Measurements from ENCODE around the gene WDR70. TPM values are rescaled to one million over a fixed set of nuclear protein-coding genes. Genes with fewer than 3 reads are reported as not detected.

Gene WDR70
- total RNA-seq, 2 experiments from 2014 or later = 24.5 to 34.6 TPM

DNA sequence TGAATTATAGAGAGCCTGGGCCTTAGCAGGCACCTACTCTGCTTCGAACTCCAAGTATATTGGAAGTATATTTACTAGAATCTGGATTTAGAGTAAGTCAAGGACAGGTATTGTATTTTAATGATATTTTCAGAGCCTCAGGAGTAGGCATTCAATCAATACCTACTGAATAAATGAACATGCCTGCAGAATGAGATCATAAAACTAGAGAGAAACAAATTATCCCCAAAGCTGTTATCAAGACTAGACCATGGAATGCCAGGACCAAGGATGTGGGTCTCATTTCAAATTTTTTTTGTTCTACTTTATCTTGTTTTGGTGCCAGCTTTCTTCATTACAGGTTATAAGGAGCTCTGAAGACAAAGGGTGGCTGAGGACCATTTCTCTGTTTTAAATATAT, 394.7 kb downstream of the WDR70 start:
- Mint-ChIP-seq H3K9me3 (peaks cover 11% of the 10 kb centered on the region), H3K27me3 (peaks cover 11% of the 10 kb centered on the region), H3K27ac (no peak overlapping the region), H3K36me3 (ENCODE audit: low read depth) (no peaks in the 10 kb centered on the region), H3K4me3 (no peak overlapping the region), H3K4me1 (ENCODE audit: low read depth) (no peaks in the 10 kb centered on the region)
- no peaks in the 10 kb centered on the region for H3K36me3 ChIP-seq (ENCODE audit: insufficient read depth, low read length)
- peaks cover 9 to 19% of the 10 kb centered on the region in 2 experiments for H3K9me3 ChIP-seq (ENCODE audit: control insufficient read depth in 1 of 2, insufficient read depth in 1 of 2, low read length in 2 of 2)
- intact Hi-C loops (cut with DNase I, micrococcal nuclease) = no loop called here
- DNase-seq (no peak), ATAC-seq (ENCODE audit: poor library complexity) (no peak)
- H3K4me3 ChIP-seq (ENCODE audit: low read length) = no peak overlapping the region
- ChIA-PET CTCF (no interaction called here), POLR2A (no interaction called here)
- H3K27ac ChIP-seq (ENCODE audit: low read depth in 1 of 2, low read length in 2 of 2) = no peak overlapping the region
- no peaks in the 10 kb centered on the region for H3K27me3 ChIP-seq (ENCODE audit: control insufficient read depth in 1 of 2, insufficient read depth in 2 of 2, low read length in 2 of 2)
- H3K4me1 ChIP-seq (ENCODE audit: insufficient read depth, low read length) = no peaks in the 10 kb centered on the region
- TF ChIP-seq, protein P1, sequence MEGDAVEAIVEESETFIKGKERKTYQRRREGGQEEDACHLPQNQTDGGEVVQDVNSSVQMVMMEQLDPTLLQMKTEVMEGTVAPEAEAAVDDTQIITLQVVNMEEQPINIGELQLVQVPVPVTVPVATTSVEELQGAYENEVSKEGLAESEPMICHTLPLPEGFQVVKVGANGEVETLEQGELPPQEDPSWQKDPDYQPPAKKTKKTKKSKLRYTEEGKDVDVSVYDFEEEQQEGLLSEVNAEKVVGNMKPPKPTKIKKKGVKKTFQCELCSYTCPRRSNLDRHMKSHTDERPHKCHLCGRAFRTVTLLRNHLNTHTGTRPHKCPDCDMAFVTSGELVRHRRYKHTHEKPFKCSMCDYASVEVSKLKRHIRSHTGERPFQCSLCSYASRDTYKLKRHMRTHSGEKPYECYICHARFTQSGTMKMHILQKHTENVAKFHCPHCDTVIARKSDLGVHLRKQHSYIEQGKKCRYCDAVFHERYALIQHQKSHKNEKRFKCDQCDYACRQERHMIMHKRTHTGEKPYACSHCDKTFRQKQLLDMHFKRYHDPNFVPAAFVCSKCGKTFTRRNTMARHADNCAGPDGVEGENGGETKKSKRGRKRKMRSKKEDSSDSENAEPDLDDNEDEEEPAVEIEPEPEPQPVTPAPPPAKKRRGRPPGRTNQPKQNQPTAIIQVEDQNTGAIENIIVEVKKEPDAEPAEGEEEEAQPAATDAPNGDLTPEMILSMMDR (IDR thresholded peaks at IDR 0.05) = no peak

DNA sequence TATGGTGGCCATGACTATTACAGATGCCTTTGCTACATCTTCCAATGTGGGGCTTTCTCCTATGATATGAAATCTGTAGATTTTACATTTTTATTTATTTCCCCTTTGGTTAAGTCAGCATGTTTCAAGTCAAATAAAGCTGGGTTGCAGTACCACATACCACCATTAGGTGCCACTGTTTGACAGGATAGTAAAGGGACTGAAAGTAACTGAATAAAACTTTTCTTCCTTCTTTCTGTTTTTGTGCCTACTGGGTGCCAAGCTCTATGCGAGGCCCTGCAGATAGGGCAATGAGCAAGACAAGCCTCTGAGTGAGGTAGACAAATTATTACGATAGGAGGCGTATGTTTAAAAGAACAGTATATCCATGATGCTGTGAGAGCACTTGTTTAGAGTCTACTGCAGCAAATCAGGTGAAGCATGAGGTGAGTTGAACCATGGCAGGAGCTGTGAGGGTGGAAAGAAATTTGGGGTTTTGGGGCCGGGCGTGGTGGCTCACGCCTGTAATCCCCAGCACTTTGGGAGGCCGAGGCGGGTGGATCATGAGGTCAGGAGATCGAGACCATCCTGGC, 395.9 kb downstream of the WDR70 start:
- no peak overlapping the region for H3K4me3 ChIP-seq (ENCODE audit: low read length)
- Mint-ChIP-seq H3K9me3 (peaks cover 11% of the 10 kb centered on the region), H3K4me1 (ENCODE audit: low read depth) (no peaks in the 10 kb centered on the region), H3K4me3 (no peak overlapping the region), H3K27me3 (peaks cover 3% of the 10 kb centered on the region), H3K36me3 (ENCODE audit: low read depth) (no peaks in the 10 kb centered on the region), H3K27ac (no peak overlapping the region)
- ChIA-PET POLR2A (no interaction called here), CTCF (no interaction called here)
- H3K27ac ChIP-seq (ENCODE audit: low read depth in 1 of 2, low read length in 2 of 2) = no peak overlapping the region
- intact Hi-C loops (cut with DNase I, micrococcal nuclease) = no loop called here
- ATAC-seq (ENCODE audit: poor library complexity) (no peak), DNase-seq (no peak)
- H3K36me3 ChIP-seq (ENCODE audit: insufficient read depth, low read length) = no peaks in the 10 kb centered on the region
- H3K27me3 ChIP-seq (ENCODE audit: control insufficient read depth in 1 of 2, insufficient read depth in 2 of 2, low read length in 2 of 2) = no peaks in the 10 kb centered on the region
- H3K9me3 ChIP-seq (ENCODE audit: control insufficient read depth in 1 of 2, insufficient read depth in 1 of 2, low read length in 2 of 2) = peaks cover 9 to 19% of the 10 kb centered on the region in 2 experiments
- TF ChIP-seq, protein P1 (IDR thresholded peaks at IDR 0.05) = peak; percentile 47
- H3K4me1 ChIP-seq (ENCODE audit: insufficient read depth, low read length) = no peaks in the 10 kb centered on the region

DNA sequence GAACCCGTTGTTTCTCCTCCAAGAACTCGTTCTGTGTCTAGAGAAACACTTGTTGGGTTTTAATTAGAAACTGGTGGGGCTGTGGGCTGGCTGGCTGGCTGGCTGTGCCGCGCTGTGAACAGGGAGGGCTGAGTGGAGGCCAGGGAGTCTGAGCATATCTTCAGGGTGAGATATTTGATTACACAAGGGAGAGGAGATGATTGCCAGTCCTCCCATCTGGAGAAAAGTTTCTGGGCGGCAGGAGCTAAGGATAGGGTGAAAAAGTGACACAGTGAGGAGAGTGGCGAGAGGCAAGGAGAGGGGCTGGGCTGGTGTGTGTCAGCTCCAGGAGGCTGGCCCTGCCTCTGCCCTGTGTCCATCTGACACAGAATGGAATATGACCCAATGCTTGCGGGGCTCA, 397.7 kb downstream of the WDR70 start:
- POLR2A ChIA-PET = no interaction called here
- no peak for ATAC-seq (ENCODE audit: poor library complexity)
- intact Hi-C loops (cut with DNase I, micrococcal nuclease) = no loop called here

More for the DNA sequence above, 397.7 kb downstream of the WDR70 start:
- no peaks in the 10 kb centered on the region for H3K27me3 ChIP-seq (ENCODE audit: control insufficient read depth in 1 of 2, insufficient read depth in 2 of 2, low read length in 2 of 2)
- no peaks in the 10 kb centered on the region for H3K4me1 ChIP-seq (ENCODE audit: insufficient read depth, low read length)
- no peak overlapping the region for H3K4me3 ChIP-seq (ENCODE audit: low read length)
- DNase-seq = no peak
- TF ChIP-seq, protein P1 (IDR thresholded peaks at IDR 0.05) = no peak
- no peaks in the 10 kb centered on the region for H3K36me3 Mint-ChIP-seq (ENCODE audit: low read depth)
- H3K9me3 ChIP-seq (ENCODE audit: control insufficient read depth in 1 of 2, insufficient read depth in 1 of 2, low read length in 2 of 2) = peaks cover 9 to 19% of the 10 kb centered on the region in 2 experiments
- CTCF ChIA-PET = interaction anchor here (1.2 kb wide), 1 partner anchor 10 kb away, joined by 4 read pairs; no protein-coding TSS in a partner anchor
- H3K9me3 Mint-ChIP-seq = peaks cover 9% of the 10 kb centered on the region
- no peaks in the 10 kb centered on the region for H3K4me1 Mint-ChIP-seq (ENCODE audit: low read depth)
- no peak overlapping the region for H3K27ac ChIP-seq (ENCODE audit: low read depth in 1 of 2, low read length in 2 of 2)
- no peaks in the 10 kb centered on the region for H3K36me3 ChIP-seq (ENCODE audit: insufficient read depth, low read length)
- H3K27me3 Mint-ChIP-seq = no peaks in the 10 kb centered on the region
- H3K4me3 Mint-ChIP-seq = no peak overlapping the region
- H3K27ac Mint-ChIP-seq = no peak overlapping the region
